MCF 10A (cell line): ENCODE results near the gene CD99. TPM values are rescaled to one million over a fixed set of nuclear protein-coding genes. Genes with fewer than 3 reads are reported as not detected.
"Not testable (repeated sequence)": the region's sequence is repeated elsewhere in the genome, so short reads cannot be mapped to it uniquely, and the experiment has no call there.

Source experiments
- BruUV-seq: library from RNA; stranded (reverse); fragments of 400-500 nt; replicated peaks from 2 replicates; lab custom pipeline; 2021; lab: Mats Ljungman, UMichigan
- CTCF ChIA-PET: fragments of 300-600 bp; sonication (Branson Sonifier 250); formaldehyde crosslinking; extraction: SDS; loops from one replicate; lab custom pipeline; 2021; ENCODE audit warnings: antibody characterized with exemption, inconsistent platforms; lab: Yijun Ruan, JAX
- POLR2A ChIA-PET: fragments of 300-600, 350-650 bp; sonication (Branson Sonifier 250); formaldehyde crosslinking; extraction: SDS; loops from one replicate; lab custom pipeline; 2020; ENCODE audit warnings: antibody characterized with exemption, inconsistent platforms; lab: Yijun Ruan, JAX
- DNase-seq: peaks from one replicate; pipeline ENCODE4 v3.0.0-alpha.2; 2018; ENCODE audit not compliant: unreplicated experiment
- H3K27ac Mint-ChIP-seq: one replicate; pipeline ENCODE4 v1.8.0; 2022; ENCODE audit warnings: mild to moderate bottlenecking, low read depth, mixed read lengths; ENCODE audit not compliant: unreplicated experiment
- H3K27me3 Mint-ChIP-seq: one replicate; pipeline ENCODE4 v1.8.0; 2022; ENCODE audit warnings: mixed read lengths; ENCODE audit not compliant: insufficient read depth, unreplicated experiment
- H3K36me3 Mint-ChIP-seq: one replicate; pipeline ENCODE4 v1.8.0; 2022; ENCODE audit warnings: mild to moderate bottlenecking, moderate library complexity, mixed read lengths; ENCODE audit not compliant: insufficient read depth, unreplicated experiment
- H3K4me1 Mint-ChIP-seq: one replicate; pipeline ENCODE4 v1.8.0; 2022; ENCODE audit warnings: mixed read lengths; ENCODE audit not compliant: insufficient read depth, unreplicated experiment
- H3K4me3 Mint-ChIP-seq: one replicate; pipeline ENCODE4 v1.8.0; 2022; ENCODE audit warnings: mild to moderate bottlenecking, moderate library complexity, mixed read lengths; ENCODE audit not compliant: unreplicated experiment
- H3K9me3 Mint-ChIP-seq: one replicate; pipeline ENCODE4 v1.8.0; 2022; ENCODE audit warnings: mixed read lengths; ENCODE audit not compliant: unreplicated experiment
- intact Hi-C: fragments of 100-400 bp; cut with micrococcal nuclease; formaldehyde crosslinking; loops from 2 replicates; pipeline ENCODE4 v1.14.1; 2022
- total RNA-seq: library from RNA; stranded (reverse); gene quantifications from 2 replicates; pipeline ENCODE4 v1.2.3, GENCODE V29; 2022
- TF ChIP-seq, protein P1 (sequence below): fragments of 200-600 bp; IDR thresholded peaks from one replicate; pipeline ENCODE4 v1.8.0; 2022; ENCODE audit warnings: antibody characterized with exemption, mild to moderate bottlenecking; ENCODE audit not compliant: unreplicated experiment

The CD99 gene
- total RNA-seq, 1 experiment from 2014 or later, result 176 TPM

DNA sequence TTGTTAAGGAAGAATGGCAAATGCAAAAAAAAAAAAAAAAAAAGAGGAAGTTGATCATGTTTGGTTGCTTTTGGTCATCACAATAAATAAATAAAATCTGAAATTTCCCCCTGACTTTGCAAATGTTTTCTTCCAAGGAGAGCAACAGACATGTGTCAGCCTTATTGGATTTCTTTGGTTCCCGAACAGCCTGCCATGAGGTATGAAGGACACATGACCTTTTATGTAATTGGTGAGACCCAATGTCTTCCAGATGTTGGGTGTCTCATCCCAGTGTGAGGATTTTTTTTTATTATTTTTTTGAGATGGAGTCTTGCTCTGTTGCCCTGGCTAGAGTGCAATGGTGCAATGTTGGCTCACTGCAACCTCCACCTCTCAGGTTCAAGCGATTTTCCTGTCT, 24.6 kb upstream of the CD99 start:
- intact Hi-C loops, result no loop called here
- no peaks in the 10 kb centered on the region for H3K36me3 Mint-ChIP-seq
- H3K9me3 Mint-ChIP-seq, result no peaks in the 10 kb centered on the region
- TF ChIP-seq, protein P1, sequence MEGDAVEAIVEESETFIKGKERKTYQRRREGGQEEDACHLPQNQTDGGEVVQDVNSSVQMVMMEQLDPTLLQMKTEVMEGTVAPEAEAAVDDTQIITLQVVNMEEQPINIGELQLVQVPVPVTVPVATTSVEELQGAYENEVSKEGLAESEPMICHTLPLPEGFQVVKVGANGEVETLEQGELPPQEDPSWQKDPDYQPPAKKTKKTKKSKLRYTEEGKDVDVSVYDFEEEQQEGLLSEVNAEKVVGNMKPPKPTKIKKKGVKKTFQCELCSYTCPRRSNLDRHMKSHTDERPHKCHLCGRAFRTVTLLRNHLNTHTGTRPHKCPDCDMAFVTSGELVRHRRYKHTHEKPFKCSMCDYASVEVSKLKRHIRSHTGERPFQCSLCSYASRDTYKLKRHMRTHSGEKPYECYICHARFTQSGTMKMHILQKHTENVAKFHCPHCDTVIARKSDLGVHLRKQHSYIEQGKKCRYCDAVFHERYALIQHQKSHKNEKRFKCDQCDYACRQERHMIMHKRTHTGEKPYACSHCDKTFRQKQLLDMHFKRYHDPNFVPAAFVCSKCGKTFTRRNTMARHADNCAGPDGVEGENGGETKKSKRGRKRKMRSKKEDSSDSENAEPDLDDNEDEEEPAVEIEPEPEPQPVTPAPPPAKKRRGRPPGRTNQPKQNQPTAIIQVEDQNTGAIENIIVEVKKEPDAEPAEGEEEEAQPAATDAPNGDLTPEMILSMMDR, result no peak
- no peaks in the 10 kb centered on the region for H3K27me3 Mint-ChIP-seq
- POLR2A ChIA-PET, result no interaction called here
- H3K4me1 Mint-ChIP-seq, result no peaks in the 10 kb centered on the region
- no peak overlapping the region for H3K27ac Mint-ChIP-seq
- BruUV-seq, result no TSS peak
- no peak overlapping the region for H3K4me3 Mint-ChIP-seq
- CTCF ChIA-PET, result no interaction called here
- DNase-seq, result no peak

DNA sequence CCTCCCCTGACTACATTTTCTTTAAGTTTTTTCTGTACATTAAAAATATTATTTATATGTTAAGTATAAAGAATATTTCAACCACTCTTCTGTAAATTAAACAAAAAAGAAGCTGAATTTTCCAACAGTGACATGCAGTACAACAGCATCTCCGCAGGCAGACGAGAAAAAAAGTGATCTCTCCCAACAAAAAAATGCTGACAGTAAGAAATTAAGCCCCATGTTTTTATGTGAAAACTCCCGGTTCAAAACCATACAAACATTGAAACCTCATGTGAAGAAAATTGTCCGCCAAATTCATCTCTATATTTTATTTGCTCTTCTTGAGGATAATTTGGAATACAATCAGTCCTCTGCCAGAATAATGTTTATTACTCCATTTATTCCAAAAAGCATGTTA, 20.1 kb upstream of the CD99 start:
- intact Hi-C loops, result no loop called here
- BruUV-seq, result no TSS peak
- H3K4me3 Mint-ChIP-seq, result no peak overlapping the region
- peaks cover 7% of the 10 kb centered on the region for H3K36me3 Mint-ChIP-seq
- no peak overlapping the region for H3K27ac Mint-ChIP-seq
- no peaks in the 10 kb centered on the region for H3K9me3 Mint-ChIP-seq
- POLR2A ChIA-PET, result no interaction called here
- peaks cover 5% of the 10 kb centered on the region for H3K4me1 Mint-ChIP-seq
- CTCF ChIA-PET, result no interaction called here
- H3K27me3 Mint-ChIP-seq, result no peaks in the 10 kb centered on the region
- DNase-seq, result no peak
- TF ChIP-seq, protein P1, result no peak

DNA sequence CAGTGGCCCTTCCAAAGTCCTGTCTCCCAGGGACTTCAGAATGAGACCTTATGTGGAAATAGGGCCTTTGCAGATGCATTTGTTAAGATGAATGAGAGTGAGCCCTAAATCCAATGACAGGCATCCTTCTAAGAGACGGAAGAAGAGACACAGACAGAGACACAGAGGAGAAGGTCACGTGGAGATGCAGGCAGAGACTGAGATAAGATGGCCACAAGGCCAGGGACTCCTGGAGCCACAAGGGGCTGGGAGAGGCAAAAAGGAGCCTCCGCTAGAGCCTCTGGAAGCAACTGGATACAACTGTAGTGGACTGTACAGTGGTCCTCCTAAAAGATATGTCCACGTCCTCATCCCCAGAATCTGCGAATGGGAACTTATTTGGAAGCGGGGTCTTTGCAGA, 19.0 kb upstream of the CD99 start:
- H3K27me3 Mint-ChIP-seq, result no peaks in the 10 kb centered on the region
- H3K27ac Mint-ChIP-seq, result no peak overlapping the region
- no peak overlapping the region for H3K4me3 Mint-ChIP-seq
- H3K4me1 Mint-ChIP-seq, result peaks cover 9% of the 10 kb centered on the region
- CTCF ChIA-PET, result no interaction called here
- POLR2A ChIA-PET, result no interaction called here
- intact Hi-C loops, result no loop called here
- peaks cover 7% of the 10 kb centered on the region for H3K36me3 Mint-ChIP-seq
- no TSS peak for BruUV-seq
- TF ChIP-seq, protein P1, result no peak
- no peaks in the 10 kb centered on the region for H3K9me3 Mint-ChIP-seq
- DNase-seq, result no peak

DNA sequence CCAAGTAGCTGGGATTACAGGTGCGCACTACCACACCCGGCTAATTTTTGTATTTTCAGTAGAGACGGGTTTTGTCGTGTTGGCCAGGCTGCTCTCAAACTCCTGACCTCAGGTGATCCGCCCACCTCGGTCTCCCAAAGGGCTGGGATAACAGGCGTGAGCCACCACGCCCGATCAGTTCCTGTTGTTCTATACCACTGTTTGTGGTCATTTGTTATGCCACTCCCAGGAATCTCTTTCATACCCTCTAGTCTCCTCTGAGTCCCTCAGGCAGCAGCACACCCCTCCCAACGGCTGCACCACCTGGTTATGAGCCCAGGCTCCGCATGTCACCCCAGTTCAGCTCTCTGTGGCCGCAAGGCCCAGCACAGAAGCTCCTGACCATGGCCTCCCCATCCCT, 17.5 kb upstream of the CD99 start:
- TF ChIP-seq, protein P1, result no peak
- no TSS peak for BruUV-seq
- intact Hi-C loops, result no loop called here
- ChIA-PET POLR2A (no interaction called here), CTCF (no interaction called here)
- Mint-ChIP-seq H3K4me1 (peaks cover 21% of the 10 kb centered on the region), H3K36me3 (peaks cover 7% of the 10 kb centered on the region), H3K27ac (no peak overlapping the region), H3K27me3 (no peaks in the 10 kb centered on the region), H3K9me3 (no peaks in the 10 kb centered on the region), H3K4me3 (no peak overlapping the region)
- DNase-seq, result no peak

DNA sequence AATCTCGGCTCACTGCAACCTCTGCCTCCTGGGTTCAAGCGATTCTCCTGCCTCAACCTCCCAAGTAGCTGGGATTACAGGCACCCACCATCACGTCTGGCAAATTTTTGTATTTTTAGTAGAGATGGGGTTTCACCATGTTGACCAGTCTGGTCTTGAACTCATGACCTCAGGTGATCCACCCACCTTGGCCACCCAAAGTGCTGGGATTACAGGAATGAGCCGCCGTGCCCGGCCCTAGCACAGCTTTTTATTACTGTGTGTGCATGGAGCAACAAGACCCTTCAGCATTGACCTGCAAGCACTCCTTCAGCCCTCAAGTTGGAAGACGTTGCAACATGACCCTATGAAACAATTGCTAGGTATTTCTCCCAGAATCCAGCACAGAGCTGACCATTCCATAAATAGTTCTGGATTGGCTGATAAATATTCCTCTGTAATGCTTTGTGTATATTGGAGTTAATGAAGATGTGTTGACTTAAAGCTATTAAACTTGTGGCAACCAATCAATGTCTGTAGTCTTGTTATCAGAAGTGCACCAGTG, 15.4 kb upstream of the CD99 start:
- BruUV-seq, intact Hi-C loops, H3K9me3 Mint-ChIP-seq, H3K27me3 Mint-ChIP-seq, H3K36me3 Mint-ChIP-seq, CTCF ChIA-PET, H3K4me3 Mint-ChIP-seq, H3K27ac Mint-ChIP-seq, POLR2A ChIA-PET, DNase-seq: not testable (repeated sequence)
- peaks cover 22% of the 10 kb centered on the region for H3K4me1 Mint-ChIP-seq
